OCI-LY1 (cell line): Measurements from ENCODE around the gene MICAL2.

Experiments used
- H2AFZ ChIP-seq: fragments of 200-600 bp; sonication (generic), shearing (Covaris generic); 2 replicates; pipeline ENCODE4 v1.6.0; 2014; ENCODE audit warnings: antibody characterized with exemption, mild to moderate bottlenecking, low read length
- H3F3A ChIP-seq: fragments of 200-600 bp; sonication (generic), shearing (Covaris generic); 2 replicates; pipeline ENCODE4 v1.6.0; 2014; ENCODE audit warnings: mild to moderate bottlenecking, antibody characterized with exemption, low read length, moderate library complexity; ENCODE audit not compliant: insufficient read depth
- H3K27ac ChIP-seq: fragments of 200-600 bp; sonication (generic); 2 replicates; pipeline ENCODE4 v1.5.1; 2014; ENCODE audit warnings: low read length, mixed run types, mild to moderate bottlenecking, low read depth; ENCODE audit not compliant: poor library complexity, severe bottlenecking
- H3K27me3 ChIP-seq: fragments of 200-600 bp; sonication (generic); 2 replicates; pipeline ENCODE4 v1.6.0; 2014; ENCODE audit warnings: antibody characterized with exemption, mild to moderate bottlenecking, low read length, moderate library complexity; ENCODE audit not compliant: insufficient read depth
- H3K36me3 ChIP-seq: fragments of 200-600 bp; sonication (generic); 2 replicates; pipeline ENCODE4 v1.6.1; 2014; ENCODE audit warnings: mild to moderate bottlenecking, antibody characterized with exemption, low read length, moderate library complexity, mixed read lengths; ENCODE audit not compliant: insufficient read depth
- H3K4me1 ChIP-seq: fragments of 200-600 bp; sonication (generic); 2 replicates; pipeline ENCODE4 v1.5.1; 2014; ENCODE audit warnings: mild to moderate bottlenecking, low read length, moderate library complexity; ENCODE audit not compliant: insufficient read depth, severe bottlenecking
- H3K4me2 ChIP-seq: fragments of 200-600 bp; sonication (generic), shearing (Covaris generic); 2 replicates; pipeline ENCODE4 v1.6.1; 2014; ENCODE audit warnings: low read length
- H3K4me3 ChIP-seq: fragments of 200-600 bp; sonication (generic); 2 replicates; pipeline ENCODE4 v1.5.1; 2014; ENCODE audit warnings: low read length, low read depth, mild to moderate bottlenecking, mixed read lengths; ENCODE audit not compliant: poor library complexity, severe bottlenecking
- H3K79me2 ChIP-seq: fragments of 200-600 bp; shearing (Covaris generic); 2 replicates; pipeline ENCODE4 v1.6.1; 2016; ENCODE audit warnings: mixed run types, low read length, mixed read lengths; ENCODE audit not compliant: insufficient read depth
- H3K9ac ChIP-seq: fragments of 200-600 bp; sonication (generic), shearing (Covaris generic); 2 replicates; pipeline ENCODE4 v1.6.1; 2014; ENCODE audit warnings: mild to moderate bottlenecking, low read length, mixed read lengths
- H3K9me2 ChIP-seq: fragments of 200-600 bp; sonication (generic), shearing (Covaris generic); 2 replicates; pipeline ENCODE4 v1.6.1; 2014; ENCODE audit warnings: low read depth, mild to moderate bottlenecking, low read length, mixed read lengths
- H3K9me3 ChIP-seq: fragments of 200-600 bp; shearing (Covaris generic); 2 replicates; pipeline ENCODE4 v1.6.1; 2014; ENCODE audit warnings: low read length, mixed read lengths
- H4K20me1 ChIP-seq: fragments of 200-600 bp; sonication (generic), shearing (Covaris generic); 2 replicates; pipeline ENCODE4 v1.6.0; 2016; ENCODE audit warnings: mild to moderate bottlenecking, low read length; ENCODE audit not compliant: insufficient read depth
- CTCF ChIP-seq: fragments of 200-600 bp; sonication (generic), shearing (Covaris generic); IDR thresholded peaks from 2 replicates; pipeline ENCODE4 v1.5.1; 2017; ENCODE audit warnings: mild to moderate bottlenecking, antibody characterized with exemption, low read length, moderate library complexity, mixed read lengths
- EZH2 ChIP-seq: fragments of 200-600 bp; sonication (generic), shearing (Covaris generic); IDR thresholded peaks from 2 replicates; pipeline ENCODE4 v1.8.0; 2017; ENCODE audit warnings: borderline replicate concordance, mixed run types, mild to moderate bottlenecking, antibody characterized with exemption, low read length, moderate library complexity, mixed read lengths

The MICAL2 gene

DNA sequence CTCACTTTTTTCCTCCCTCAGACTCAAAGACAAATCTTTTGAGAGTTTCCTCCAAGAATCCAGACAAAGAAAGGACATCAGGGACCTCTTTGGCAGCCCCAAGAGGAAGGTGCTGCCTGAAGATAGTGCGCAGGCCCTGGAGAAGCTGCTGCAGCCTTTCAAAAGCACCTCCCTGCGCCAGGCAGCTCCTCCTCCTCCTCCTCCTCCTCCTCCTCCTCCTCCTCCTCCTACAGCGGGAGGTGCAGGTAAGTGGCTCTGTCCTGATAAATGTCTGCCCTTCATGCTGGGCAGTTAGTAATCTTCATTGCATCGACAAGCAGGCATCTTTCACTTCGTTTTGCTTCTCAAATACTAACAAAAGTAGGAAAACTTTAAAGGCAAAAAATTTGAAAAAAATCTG lies 184.2 kb downstream of the MICAL2 start:
- Histone ChIP-seq H3K4me1 (no peaks in the 10 kb centered on the region), H3K9me3 (peaks cover 7% of the 10 kb centered on the region; the same call in 1 of the 2 replicates), H2AFZ (no peak overlapping the region), H3K4me3 (no peak overlapping the region), H3K27me3 (no peaks in the 10 kb centered on the region), H4K20me1 (no peaks in the 10 kb centered on the region), H3K36me3 (no peaks in the 10 kb centered on the region), H3K9me2 (no peaks in the 10 kb centered on the region), H3K27ac (no peak overlapping the region), H3K9ac (no peak overlapping the region), H3K4me2 (no peak overlapping the region), H3F3A (no peaks in the 10 kb centered on the region), H3K79me2 (no peaks in the 10 kb centered on the region)
- TF ChIP-seq CTCF = no peak
- no peak for TF ChIP-seq EZH2

GRCh38 chr11:12295943-12296342 lies 185.6 kb downstream of the MICAL2 start:
- Histone ChIP-seq H2AFZ (no peak overlapping the region), H3K9me2 (no peaks in the 10 kb centered on the region), H3K4me2 (no peak overlapping the region), H3K4me3 (no peak overlapping the region), H3K79me2 (no peaks in the 10 kb centered on the region), H3K27me3 (no peaks in the 10 kb centered on the region), H3K27ac (no peak overlapping the region), H3F3A (no peaks in the 10 kb centered on the region), H3K4me1 (no peaks in the 10 kb centered on the region), H4K20me1 (no peaks in the 10 kb centered on the region), H3K36me3 (no peaks in the 10 kb centered on the region), H3K9ac (no peak overlapping the region), H3K9me3 (peaks cover 7% of the 10 kb centered on the region; the same call in 1 of the 2 replicates)
- no peak for TF ChIP-seq EZH2
- TF ChIP-seq CTCF = no peak

- no peaks in the 10 kb centered on the region for H3K79me2 ChIP-seq
- no peak for TF ChIP-seq EZH2
- TF ChIP-seq CTCF = no peak
- no peaks in the 10 kb centered on the region for H3K27me3 ChIP-seq
- no peaks in the 10 kb centered on the region for H3K36me3 ChIP-seq
- no peaks in the 10 kb centered on the region for H3K9me2 ChIP-seq
- H3K9me3 ChIP-seq = peaks cover 7% of the 10 kb centered on the region; the same call in 1 of the 2 replicates
- H3K4me3 ChIP-seq = no peak overlapping the region
- no peaks in the 10 kb centered on the region for H3F3A ChIP-seq
- H4K20me1 ChIP-seq = no peaks in the 10 kb centered on the region
- H3K27ac ChIP-seq = no peak overlapping the region
- no peaks in the 10 kb centered on the region for H3K4me1 ChIP-seq
- H3K4me2 ChIP-seq = no peak overlapping the region
- no peak overlapping the region for H3K9ac ChIP-seq
- H2AFZ ChIP-seq = no peak overlapping the region
Measured at GRCh38 chr11:12298610-12299009, 188.2 kb downstream of the MICAL2 start.
